ENCODE data around the gene FTCD. TPM values are rescaled to one million over a fixed set of nuclear protein-coding genes. Genes with fewer than 3 reads are reported as not detected.
"Not testable (repeated sequence)": the region's sequence is repeated elsewhere in the genome, so short reads cannot be mapped to it uniquely, and the experiment has no call there.

Gene FTCD
- total and polyA plus RNA-seq, 3 donors from 2014 or later, result 49.2 to 63.5 (median 50.5) TPM

DNA sequence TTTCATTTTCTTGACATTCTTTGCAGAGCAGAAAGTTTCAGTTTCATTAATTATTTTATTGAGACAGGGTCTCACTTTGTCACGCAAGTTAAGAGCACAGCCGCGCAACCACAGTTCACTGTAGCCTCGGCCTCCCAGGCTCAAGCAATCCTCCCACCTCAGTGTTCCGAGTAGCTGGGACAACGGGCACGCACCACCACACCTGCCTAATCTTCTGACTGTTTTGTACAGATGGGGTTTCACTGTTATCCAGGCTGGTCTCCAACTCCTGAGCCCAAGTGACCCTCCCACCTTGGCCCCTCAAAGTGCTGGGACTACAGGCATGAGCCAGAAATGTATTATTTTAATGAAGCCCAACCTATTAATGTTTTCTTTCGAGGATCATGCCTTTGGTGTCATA, 31.9 kb upstream of the FTCD start:
- no peak for DNase-seq
- intact Hi-C loops (cut with DNase I; ENCODE audit: low total_unique reads), result no loop called here
- no peak overlapping the region for H3K4me3 ChIP-seq
- WGBS, 2 donors, result 78 to 82% methylated on average over 8 of the region's 8 CpGs
- H3K9me3 ChIP-seq, result no peaks in the 10 kb centered on the region
- H3K27me3 ChIP-seq, result no peaks in the 10 kb centered on the region
- peak overlapping the region; percentile 77 to 81 for H3K27ac ChIP-seq
- TF ChIP-seq, protein P1, sequence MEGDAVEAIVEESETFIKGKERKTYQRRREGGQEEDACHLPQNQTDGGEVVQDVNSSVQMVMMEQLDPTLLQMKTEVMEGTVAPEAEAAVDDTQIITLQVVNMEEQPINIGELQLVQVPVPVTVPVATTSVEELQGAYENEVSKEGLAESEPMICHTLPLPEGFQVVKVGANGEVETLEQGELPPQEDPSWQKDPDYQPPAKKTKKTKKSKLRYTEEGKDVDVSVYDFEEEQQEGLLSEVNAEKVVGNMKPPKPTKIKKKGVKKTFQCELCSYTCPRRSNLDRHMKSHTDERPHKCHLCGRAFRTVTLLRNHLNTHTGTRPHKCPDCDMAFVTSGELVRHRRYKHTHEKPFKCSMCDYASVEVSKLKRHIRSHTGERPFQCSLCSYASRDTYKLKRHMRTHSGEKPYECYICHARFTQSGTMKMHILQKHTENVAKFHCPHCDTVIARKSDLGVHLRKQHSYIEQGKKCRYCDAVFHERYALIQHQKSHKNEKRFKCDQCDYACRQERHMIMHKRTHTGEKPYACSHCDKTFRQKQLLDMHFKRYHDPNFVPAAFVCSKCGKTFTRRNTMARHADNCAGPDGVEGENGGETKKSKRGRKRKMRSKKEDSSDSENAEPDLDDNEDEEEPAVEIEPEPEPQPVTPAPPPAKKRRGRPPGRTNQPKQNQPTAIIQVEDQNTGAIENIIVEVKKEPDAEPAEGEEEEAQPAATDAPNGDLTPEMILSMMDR (IDR thresholded peaks at IDR 0.05), result no peak
- TF ChIP-seq POLR2A (IDR thresholded peaks at IDR 0.05), result no peak
- H3K4me1 ChIP-seq, result peaks cover 46% of the 10 kb centered on the region
- H3K36me3 ChIP-seq (ENCODE audit: low read depth, missing control alignments), result no peaks in the 10 kb centered on the region

DNA sequence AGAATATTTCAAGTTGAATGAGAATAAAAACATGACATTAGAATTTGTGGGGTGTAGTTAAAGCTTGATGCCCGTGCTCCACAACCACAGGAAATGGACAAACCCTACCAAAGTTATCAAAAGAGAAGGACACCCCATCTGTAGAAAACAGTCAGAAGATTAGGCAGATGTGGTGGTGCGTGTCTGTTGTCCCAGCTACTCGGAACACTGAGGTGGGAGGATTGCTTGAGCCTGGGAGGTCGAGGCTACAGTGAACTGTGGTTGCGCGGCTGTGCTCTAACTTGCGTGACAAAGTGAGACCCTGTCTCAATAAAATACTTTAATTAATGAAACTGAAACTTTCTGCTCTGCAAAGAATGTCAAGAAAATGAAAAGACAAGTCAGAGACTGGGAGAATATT, 30.3 kb upstream of the FTCD start:
- Histone ChIP-seq H3K36me3 (ENCODE audit: low read depth, missing control alignments) (no peaks in the 10 kb centered on the region), H3K4me1 (peaks cover 42% of the 10 kb centered on the region), H3K27ac (peak overlapping the region; percentile 85 to 95), H3K4me3 (no peak overlapping the region), H3K9me3 (no peaks in the 10 kb centered on the region), H3K27me3 (no peaks in the 10 kb centered on the region)
- WGBS, 2 donors, result 60 to 64% methylated on average over 7 of the region's 7 CpGs
- no peak for DNase-seq
- intact Hi-C loops (cut with DNase I; ENCODE audit: low total_unique reads), result no loop called here
- TF ChIP-seq POLR2A (IDR thresholded peaks at IDR 0.05), result no peak
- TF ChIP-seq, protein P1 (IDR thresholded peaks at IDR 0.05), result no peak

DNA sequence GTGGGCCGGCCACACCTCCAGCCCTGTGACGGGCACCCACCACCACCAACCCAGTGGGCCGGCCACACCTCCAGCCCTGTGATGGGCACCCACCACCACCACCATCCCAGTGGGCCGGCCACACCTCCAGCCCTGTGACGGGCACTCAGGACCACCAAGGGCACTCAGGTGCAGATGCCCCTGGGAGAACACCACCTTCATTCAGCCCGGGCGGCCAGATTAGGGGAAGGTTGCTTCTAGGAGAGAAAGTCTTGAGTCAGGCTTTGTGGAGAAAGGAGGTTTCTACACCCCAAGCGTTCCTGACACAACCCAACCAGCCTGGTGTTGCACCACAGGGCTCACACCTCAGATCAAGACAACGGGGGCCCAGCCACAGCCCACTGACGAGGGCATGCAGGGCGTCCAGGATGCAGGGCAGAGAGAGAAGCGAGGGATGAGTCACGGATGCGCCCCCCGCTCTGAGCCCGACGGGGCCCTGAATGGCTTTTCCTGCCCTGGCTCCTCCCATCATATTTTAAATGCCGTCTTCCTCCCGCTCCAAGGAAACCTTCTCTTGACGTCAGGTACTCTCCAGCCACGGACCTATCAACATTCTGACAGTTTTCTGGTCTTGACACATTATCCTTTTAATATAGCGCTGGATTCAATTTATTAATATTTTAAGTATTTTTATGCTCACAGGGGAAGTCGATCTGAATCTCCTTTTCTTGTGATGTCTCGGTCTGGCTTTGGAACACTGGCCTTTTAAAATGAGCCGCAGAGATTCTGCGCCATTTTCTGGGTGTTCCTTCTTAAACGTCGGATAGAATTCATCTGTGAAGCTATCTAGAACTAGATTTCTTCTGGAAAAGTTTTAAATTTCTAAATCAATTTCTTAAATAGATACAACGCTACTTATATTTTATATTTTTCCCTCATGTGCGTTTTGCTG, 29.5 kb upstream of the FTCD start:
- intact Hi-C loops (cut with DNase I; ENCODE audit: low total_unique reads), result no loop called here
- 8 to 40% methylated on average over 26 to 27 of the region's 30 CpGs for WGBS, 2 donors
- peak overlapping the region; percentile 61 to 66 for H3K4me3 ChIP-seq
- peak overlapping the region; percentile 85 to 95 for H3K27ac ChIP-seq
- DNase-seq, result peak; percentile 91
- peaks cover 39% of the 10 kb centered on the region for H3K4me1 ChIP-seq
- TF ChIP-seq, protein P1 (IDR thresholded peaks at IDR 0.05), result no peak
- no peak for TF ChIP-seq POLR2A (IDR thresholded peaks at IDR 0.05)
- no peaks in the 10 kb centered on the region for H3K36me3 ChIP-seq (ENCODE audit: low read depth, missing control alignments)
- no peaks in the 10 kb centered on the region for H3K9me3 ChIP-seq
- no peaks in the 10 kb centered on the region for H3K27me3 ChIP-seq

DNA sequence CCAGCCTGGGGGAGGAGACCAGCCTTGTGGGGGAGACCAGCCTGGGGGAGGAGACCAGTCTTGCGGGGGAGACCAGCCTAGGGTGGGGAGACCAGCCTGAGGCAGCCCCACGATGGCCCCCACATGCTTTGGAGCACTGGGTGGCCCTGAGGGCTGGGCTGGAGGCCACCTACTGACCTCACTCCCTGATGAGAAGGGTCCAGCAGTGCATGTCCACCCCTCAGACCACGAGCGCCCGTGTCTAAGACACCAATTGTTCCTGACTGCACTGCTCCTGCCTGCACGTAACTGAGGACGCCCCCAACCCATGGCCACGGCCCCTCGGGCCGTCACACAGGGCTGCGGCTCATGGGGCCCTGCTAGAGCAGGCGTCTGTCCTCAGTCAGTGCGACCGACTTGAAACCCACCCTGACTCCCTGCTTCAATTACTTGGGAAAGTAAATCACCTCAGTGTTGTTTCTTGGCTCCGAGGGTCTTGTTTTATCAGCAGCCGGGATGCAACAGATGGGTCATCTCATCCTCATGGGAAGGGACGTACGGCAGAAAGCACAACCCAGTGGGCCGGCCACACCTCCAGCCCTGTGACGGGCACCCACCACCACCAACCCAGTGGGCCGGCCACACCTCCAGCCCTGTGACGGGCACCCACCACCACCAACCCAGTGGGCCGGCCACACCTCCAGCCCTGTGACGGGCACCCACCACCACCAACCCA, 28.7 kb upstream of the FTCD start, which contains the start of gene SPATC1L:
Gene SPATC1L (minus strand): TSS at position 550 of the 715 bp plus-strand sequence. CDS start 1,643 bp downstream, outside the sequence.
- no peaks in the 10 kb centered on the region for H3K9me3 ChIP-seq
- intact Hi-C loops (cut with DNase I; ENCODE audit: low total_unique reads), result no loop called here
- peak within 1 kb of the TSS; percentile 67 to 71 for H3K4me3 ChIP-seq
- peak; percentile 78 for DNase-seq
- H3K36me3 ChIP-seq (ENCODE audit: low read depth, missing control alignments), result no peaks in the 10 kb centered on the region
- peaks cover 32% of the 10 kb centered on the region for H3K4me1 ChIP-seq
- no peaks in the 10 kb centered on the region for H3K27me3 ChIP-seq
- WGBS, 2 donors, result 3 to 37% methylated on average over 15 to 21 of the region's 24 CpGs
- H3K27ac ChIP-seq, result peak within 1 kb of the TSS; percentile 85 to 95
- TF ChIP-seq, protein P1 (IDR thresholded peaks at IDR 0.05), result no peak
- no peak for TF ChIP-seq POLR2A (IDR thresholded peaks at IDR 0.05)

DNA sequence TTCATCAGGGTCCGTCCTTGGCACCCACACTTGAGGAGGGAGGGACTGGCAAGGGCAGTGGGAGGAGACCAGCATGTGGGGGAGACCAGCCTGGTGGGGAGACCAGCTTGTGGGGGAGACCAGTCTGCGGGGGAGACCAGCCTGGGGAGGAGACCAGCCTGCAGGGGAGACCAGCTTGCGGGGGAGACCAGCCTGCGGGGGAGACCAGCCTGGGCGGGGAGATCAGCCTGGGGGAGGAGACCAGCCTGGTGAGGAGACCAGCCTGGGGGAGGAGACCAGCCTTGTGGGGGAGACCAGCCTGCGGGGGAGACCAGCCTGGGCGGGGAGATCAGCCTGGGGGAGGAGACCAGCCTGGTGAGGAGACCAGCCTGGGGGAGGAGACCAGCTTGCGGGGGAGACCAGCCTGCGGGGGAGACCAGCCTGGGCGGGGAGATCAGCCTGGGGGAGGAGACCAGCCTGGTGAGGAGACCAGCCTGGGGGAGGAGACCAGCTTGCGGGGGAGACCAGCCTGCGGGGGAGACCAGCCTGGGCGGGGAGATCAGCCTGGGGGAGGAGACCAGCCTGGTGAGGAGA, 28.0 kb upstream of the FTCD start:
- intact Hi-C loops (cut with DNase I; ENCODE audit: low total_unique reads); H3K4me3 ChIP-seq; H3K9me3 ChIP-seq; DNase-seq; H3K36me3 ChIP-seq (ENCODE audit: low read depth, missing control alignments); H3K27me3 ChIP-seq: not testable (repeated sequence)
- WGBS, 2 donors, result 10% methylated on average over 3 of the region's 13 CpGs; no CpG with 5 or more reads in 1 of the 2 donors
- H3K4me1 ChIP-seq, result peaks cover 26% of the 10 kb centered on the region
- H3K27ac ChIP-seq, result peak overlapping the region; percentile 51 to 93
